ENCODE measurements around the gene ACIN1.

ACIN1 gene

GRCh38 chr14:23045419-23046357, 49.2 kb downstream of the ACIN1 start:
- in situ Hi-C loops (cut with HindIII; ENCODE audit: low sequenced_read_pairs): no loop called here

GRCh38 chr14:23044840-23045239, 50.1 kb downstream of the ACIN1 start:
- in situ Hi-C loops (cut with HindIII; ENCODE audit: low sequenced_read_pairs): no loop called here

GRCh38 chr14:23043754-23044153, 51.2 kb downstream of the ACIN1 start:
- in situ Hi-C loops (cut with HindIII; ENCODE audit: low sequenced_read_pairs): no loop called here

GRCh38 chr14:23043145-23043544, 51.8 kb downstream of the ACIN1 start:
- in situ Hi-C loops (cut with HindIII; ENCODE audit: low sequenced_read_pairs): no loop called here

GRCh38 chr14:23042162-23042965, 52.6 kb downstream of the ACIN1 start, which contains the start of gene PSMB11:
Gene PSMB11, plus strand, starts transcription at chr14:23042212. Its CDS starts 14 bp downstream, at chr14:23042226.
- in situ Hi-C loops (cut with HindIII; ENCODE audit: low sequenced_read_pairs): no loop called here

GRCh38 chr14:23041729-23042128, 53.2 kb downstream of the ACIN1 start:
- in situ Hi-C loops (cut with HindIII; ENCODE audit: low sequenced_read_pairs): no loop called here

- in situ Hi-C loops (cut with HindIII; ENCODE audit: low sequenced_read_pairs): no loop called here
Measured at GRCh38 chr14:23040100-23040499, 54.8 kb downstream of the ACIN1 start.

- in situ Hi-C loops (cut with HindIII; ENCODE audit: low sequenced_read_pairs): no loop called here
Measured at GRCh38 chr14:23035303-23036144, 59.4 kb downstream of the ACIN1 start.

GRCh38 chr14:23034498-23035302, 60.2 kb downstream of the ACIN1 start, which contains the start of gene PSMB5:
Gene PSMB5, minus strand, starts transcription at chr14:23034900. Its CDS starts 19 bp downstream, at chr14:23034881.
- in situ Hi-C loops (cut with HindIII; ENCODE audit: low sequenced_read_pairs): no loop called here

- in situ Hi-C loops (cut with HindIII; ENCODE audit: low sequenced_read_pairs): no loop called here
Measured at GRCh38 chr14:23033801-23034497, 61.0 kb downstream of the ACIN1 start.

GRCh38 chr14:23033251-23033727, 61.6 kb downstream of the ACIN1 start:
- in situ Hi-C loops (cut with HindIII; ENCODE audit: low sequenced_read_pairs): no loop called here

GRCh38 chr14:23030936-23031335, 64.0 kb downstream of the ACIN1 start:
- in situ Hi-C loops (cut with HindIII; ENCODE audit: low sequenced_read_pairs): no loop called here

- in situ Hi-C loops (cut with HindIII; ENCODE audit: low sequenced_read_pairs): no loop called here
Measured at GRCh38 chr14:23028799-23029198, 66.1 kb downstream of the ACIN1 start.

- in situ Hi-C loops (cut with HindIII; ENCODE audit: low sequenced_read_pairs): no loop called here
Measured at GRCh38 chr14:23025151-23025814, 69.7 kb downstream of the ACIN1 start.

GRCh38 chr14:23024612-23025075, 70.3 kb downstream of the ACIN1 start:
- in situ Hi-C loops (cut with HindIII; ENCODE audit: low sequenced_read_pairs): no loop called here

GRCh38 chr14:23023795-23024152, 71.2 kb downstream of the ACIN1 start:
- in situ Hi-C loops (cut with HindIII; ENCODE audit: low sequenced_read_pairs): no loop called here

GRCh38 chr14:23023022-23023794, 71.7 kb downstream of the ACIN1 start:
- in situ Hi-C loops (cut with HindIII; ENCODE audit: low sequenced_read_pairs): no loop called here
